Cardiac atrium fibroblast (primary cell): ENCODE data around the gene CHD6. TPM values are rescaled to one million over a fixed set of nuclear protein-coding genes. Genes with fewer than 3 reads are reported as not detected.

Experiments used
- total RNA-seq: library from RNA; depleted of rRNA; stranded (reverse); fragments of >200 nt; gene quantifications from 2 replicates; pipeline ENCODE4 v1.2.3, GENCODE V29; 2015

CHD6 gene
- 10.8 and 13.4 TPM in 2 replicates for total RNA-seq

GRCh38 chr20:41617902-41618806, at the start of gene CHD6:
Gene CHD6, minus strand, starts transcription at chr20:41618377. Its CDS starts 67,040 bp downstream, at chr20:41551337.

GRCh38 chr20:41366546-41367392, 251.4 kb downstream of the CHD6 start, which contains the start of gene EMILIN3:
Gene EMILIN3, minus strand, starts transcription at chr20:41366818. Its CDS starts 184 bp downstream, at chr20:41366634.

